GM19324 (cell line): ENCODE results near the gene CPNE2.
"Not testable (repeated sequence)": the region's sequence is repeated elsewhere in the genome, so short reads cannot be mapped to it uniquely, and the experiment has no call there.

Experiments used
- ATAC-seq: cut with Tn5 transposase; IDR thresholded peaks from one replicate; pipeline ENCODE4 v1.9.1; 2021; ENCODE audit warnings: mild to moderate bottlenecking, moderate library complexity; ENCODE audit not compliant: unreplicated experiment, low FRiP score

The CPNE2 gene

GRCh38 chr16:57069053-57069452 is 23.3 kb upstream of the CPNE2 start:
- ATAC-seq, result no peak

- no peak for ATAC-seq
Measured at GRCh38 chr16:57069635-57070370, 22.6 kb upstream of the CPNE2 start.

GRCh38 chr16:57070424-57070823 is 22.0 kb upstream of the CPNE2 start:
- ATAC-seq, result no peak

GRCh38 chr16:57071081-57071732 is 21.2 kb upstream of the CPNE2 start:
- not testable (repeated sequence) for ATAC-seq

GRCh38 chr16:57071831-57072582 is 20.4 kb upstream of the CPNE2 start:
- ATAC-seq, result no peak

- ATAC-seq, result no peak
Measured at GRCh38 chr16:57072616-57073275, 19.6 kb upstream of the CPNE2 start.

GRCh38 chr16:57077714-57078113 is 14.7 kb upstream of the CPNE2 start:
- no peak for ATAC-seq

GRCh38 chr16:57081744-57082143 is 10.6 kb upstream of the CPNE2 start:
- ATAC-seq, result no peak

- no peak for ATAC-seq
Measured at GRCh38 chr16:57082664-57083063, 9.7 kb upstream of the CPNE2 start.

GRCh38 chr16:57083485-57084126 is 8.8 kb upstream of the CPNE2 start:
- no peak for ATAC-seq

- ATAC-seq, result no peak
Measured at GRCh38 chr16:57084257-57084770, 8.1 kb upstream of the CPNE2 start.

GRCh38 chr16:57084996-57085395 is 7.4 kb upstream of the CPNE2 start:
- no peak for ATAC-seq

GRCh38 chr16:57087003-57087402 is 5.4 kb upstream of the CPNE2 start:
- no peak for ATAC-seq

- no peak for ATAC-seq
Measured at GRCh38 chr16:57089406-57089805, 3.0 kb upstream of the CPNE2 start.

GRCh38 chr16:57091200-57091974 is 996 bp upstream of the CPNE2 start:
- ATAC-seq, result no peak

GRCh38 chr16:57092786-57093411 is 516 bp downstream of the CPNE2 start:
- ATAC-seq, result no peak

GRCh38 chr16:57093666-57094564 is 1.5 kb downstream of the CPNE2 start:
- ATAC-seq, result no peak

- ATAC-seq, result no peak
Measured at GRCh38 chr16:57094911-57095310, 2.5 kb downstream of the CPNE2 start.
